SK-N-MC (cell line): ENCODE results near the gene PNMT.

Experiments
- EZH2 ChIP-seq: fragments of 200-600 bp; sonication (generic); IDR thresholded peaks from one replicate; pipeline ENCODE4 v1.6.1; 2017; ENCODE audit warnings: antibody characterized with exemption
- FOXP2 ChIP-seq: optimal IDR thresholded peaks from 2 replicates; pipeline ENCODE3; 2011; ENCODE audit warnings: mild to moderate bottlenecking, moderate library complexity; ENCODE audit not compliant: insufficient read depth; ENCODE audit errors: extremely low read length, control extremely low read depth
- POLR2AphosphoS5 ChIP-seq: IDR thresholded peaks from 2 replicates; pipeline ENCODE4 v1.6.1; 2012; ENCODE audit warnings: mild to moderate bottlenecking, low read depth, low read length, borderline replicate concordance

GRCh38 chr17:39666231-39666600 is 2.0 kb upstream of the PNMT start:
- TF ChIP-seq EZH2 (no peak), POLR2AphosphoS5 (no peak), FOXP2 (no peak)
